HepG2 (cell line): ENCODE data around the gene KLC3. TPM values are rescaled to one million over a fixed set of nuclear protein-coding genes. Genes with fewer than 3 reads are reported as not detected.
A peak's percentile ranks its signal among the peaks of the same experiment; 100 is the strongest.

ENCODE experiments used
- ATAC-seq: fragments of 200-7000 bp; cut with Tn5 transposase; 3 replicates; pipeline ENCODE4 v1.9.1; 2020; ENCODE audit warnings: mild to moderate bottlenecking, moderate library complexity
- BruUV-seq: library from RNA; stranded (reverse); fragments of 400-500 nt; replicated peaks from 2 replicates; lab custom pipeline; 2021; lab: Mats Ljungman, UMichigan
- CTCF ChIA-PET: fragments of 300-600 bp; formaldehyde crosslinking; extraction: SDS; loops from one replicate; lab custom pipeline; 2021; ENCODE audit warnings: low total read pairs, inconsistent platforms, low intra/inter-chr PET ratio; lab: Yijun Ruan, JAX
- POLR2A ChIA-PET: fragments of 350-600 bp; sonication (Branson Sonifier 250); formaldehyde crosslinking; loops from one replicate; lab custom pipeline; 2020; ENCODE audit warnings: antibody characterized with exemption, inconsistent platforms; lab: Yijun Ruan, JAX
- DNase-seq: peaks from one replicate; pipeline ENCODE4 v3.0.0-alpha.2; 2015; ENCODE audit warnings: low spot score
- FAIRE-seq: peaks from 3 replicates; lab custom pipeline; 2011; peaks lifted over from hg19 to GRCh38; lab: Jason Lieb, UNC
- H2AFZ ChIP-seq: one replicate; pipeline ENCODE4 v1.6.1; 2011; ENCODE audit warnings: low read length, inconsistent platforms
- H3K27ac ChIP-seq: fragments of 300-600 bp; 3 replicates; pipeline ENCODE4 v1.8.0; 2011; ENCODE audit warnings: mixed run types, mild to moderate bottlenecking, mixed read lengths, low read length, inconsistent platforms; ENCODE audit not compliant: insufficient read depth; ENCODE audit errors: extremely low read length
- H3K27me3 ChIP-seq, 2 experiments: fragments of 200-600 bp in 1 of 2; 2 replicates in 1 of 2; 3 replicates in 1 of 2; pipeline versions ENCODE4 v1.6.0 to v1.8.0; 2011; ENCODE audit warnings: low read length in 2 of 2, mild to moderate bottlenecking in 2 of 2, moderate library complexity in 2 of 2, inconsistent platforms in 1 of 2; ENCODE audit not compliant: insufficient read depth in 2 of 2, control insufficient read depth in 1 of 2
- H3K36me3 ChIP-seq, 2 experiments: fragments of 200-600 bp in 1 of 2; replicated peaks in 1 of 2; 2 replicates in 1 of 2; 3 replicates in 1 of 2; pipeline versions ENCODE4 v1.5.1 to v1.8.0; 2011; ENCODE audit warnings: low read length in 2 of 2, inconsistent platforms in 1 of 2; ENCODE audit not compliant: insufficient read depth in 2 of 2, control insufficient read depth in 1 of 2
- H3K4me1 ChIP-seq: 2 replicates; pipeline ENCODE4 v1.5.1; 2012; ENCODE audit warnings: low read length, inconsistent platforms; ENCODE audit not compliant: insufficient read depth
- H3K4me2 ChIP-seq: 2 replicates; pipeline ENCODE4 v1.6.0; 2011; ENCODE audit warnings: low read depth, low read length, inconsistent platforms
- H3K4me3 ChIP-seq, 3 experiments: fragments of 200-600 bp in 1 of 3; sonication (generic), shearing (Covaris generic) in 1 of 3; replicated peaks in 1 of 3; 2 replicates each; pipeline ENCODE4 v1.5.1; 2011 to 2016; ENCODE audit warnings: low read length in 3 of 3, inconsistent platforms in 2 of 3, low read depth in 2 of 3, mild to moderate bottlenecking in 2 of 3, control low read depth in 1 of 3, mixed read lengths in 1 of 3; ENCODE audit not compliant: insufficient read depth in 1 of 3
- H3K79me2 ChIP-seq: one replicate; pipeline ENCODE4 v1.6.1; 2011; ENCODE audit warnings: low read length, inconsistent platforms; ENCODE audit not compliant: insufficient read depth
- H3K9ac ChIP-seq: 2 replicates; pipeline ENCODE4 v1.6.0; 2011; ENCODE audit warnings: mild to moderate bottlenecking, low read depth, low read length, inconsistent platforms; ENCODE audit not compliant: insufficient read depth
- H3K9me3 ChIP-seq: 2 replicates; pipeline ENCODE4 v1.5.1; 2012; ENCODE audit warnings: mild to moderate bottlenecking, low read length
- H4K20me1 ChIP-seq: 2 replicates; pipeline ENCODE4 v1.6.0; 2011; ENCODE audit warnings: inconsistent platforms, mild to moderate bottlenecking, low read length, moderate library complexity; ENCODE audit not compliant: insufficient read depth
- KDM3A ChIP-seq: IDR thresholded peaks from 2 replicates; pipeline ENCODE4 v1.6.1; 2018; ENCODE audit warnings: low read depth, missing compliant biosample characterization
- PHF5A ChIP-seq: IDR thresholded peaks from one replicate; pipeline ENCODE4 v1.6.1; 2018; ENCODE audit warnings: low read depth, missing genetic modification reagents; ENCODE audit not compliant: unreplicated experiment
- TMF1 ChIP-seq: sonication (generic); formaldehyde crosslinking; IDR thresholded peaks from 2 replicates; pipeline ENCODE4 v1.8.1; 2022; ENCODE audit warnings: low read depth, missing genetic modification reagents
- ZFP36 ChIP-seq: fragments of 150-350 bp; IDR thresholded peaks from 2 replicates; pipeline ENCODE4 v1.6.1; 2018; ENCODE audit warnings: borderline replicate concordance, low read length, low read depth; ENCODE audit not compliant: partially characterized antibody
- ZNF343 ChIP-seq: sonication (generic); formaldehyde crosslinking; IDR thresholded peaks from 2 replicates; pipeline ENCODE4 v1.4.0; 2020; ENCODE audit warnings: mild to moderate bottlenecking, missing genetic modification reagents
- WGBS: methylation state at CpG from one replicate; pipeline ENCODE4 v1.1.6; 2017; ENCODE audit warnings: low lambda C conversion rate; 5-methylcytosine and 5-hydroxymethylcytosine counted together
- in situ Hi-C: cut with HindIII; loops from 2 replicates; pipeline ENCODE4 v1.10.0; 2017; ENCODE audit warnings: low pct_unique_long_range_greater_than_20kb; ENCODE audit not compliant: extremely low pct_ligation_motif_present
- intact Hi-C: fragments of 100-400 bp; cut with micrococcal nuclease; formaldehyde crosslinking; loops from one replicate; pipeline ENCODE4 v1.10.0; 2022; ENCODE audit not compliant: unreplicated experiment
- polyA plus RNA-seq, 8 experiments: library from polyadenylated mRNA; depleted of rRNA in 3 of 8; stranded (reverse) in 7 of 8; unstranded in 1 of 8; fragments of >200 nt; fragmentation: Illumina TruSeq in 4 of 8; extraction: Trizol in 4 of 8; gene quantifications; 2 replicates each; pipeline versions ENCODE4 v1.2.1 to v1.2.3, GENCODE V29; 2011 to 2016; ENCODE audit warnings: low read depth in 4 of 8, missing spikeins in 1 of 8, mixed read lengths in 1 of 8; ENCODE audit not compliant: insufficient read depth in 1 of 8
- total RNA-seq, 5 experiments: library from RNA; depleted of rRNA; stranded (reverse); fragments of >200 nt; fragmentation: Illumina TruSeq; extraction: Trizol; gene quantifications; 2 replicates each; pipeline ENCODE4 v1.2.3, GENCODE V29; 2016; ENCODE audit warnings: low read depth in 1 of 5
- TF ChIP-seq, protein P1 (sequence below): sonication (generic); formaldehyde crosslinking; IDR thresholded peaks from 2 replicates; pipeline ENCODE4 v1.4.0; 2020; ENCODE audit warnings: missing genetic modification reagents
- TF ChIP-seq, protein P2 (sequence below): sonication (generic); formaldehyde crosslinking; IDR thresholded peaks from 2 replicates; pipeline ENCODE4 v1.4.0; 2020; ENCODE audit warnings: missing genetic modification reagents
- TF ChIP-seq, protein P3 (sequence below), 2 experiments: sonication (generic) in 1 of 2; formaldehyde crosslinking in 1 of 2; IDR thresholded peaks; 2 replicates each; pipeline versions ENCODE4 v1.4.0 to v1.6.1; 2018 to 2020; ENCODE audit warnings: missing genetic modification reagents in 2 of 2, borderline replicate concordance in 1 of 2, low read depth in 1 of 2, mild to moderate bottlenecking in 1 of 2, missing biosample characterization in 1 of 2
- TF ChIP-seq, protein P4 (sequence below): sonication (generic); formaldehyde crosslinking; IDR thresholded peaks from 2 replicates; pipeline ENCODE4 v1.5.0; 2020; ENCODE audit warnings: missing genetic modification reagents
- TF ChIP-seq, protein P5 (sequence below): sonication (generic); formaldehyde crosslinking; IDR thresholded peaks from 2 replicates; pipeline ENCODE4 v1.5.0; 2020; ENCODE audit warnings: missing genetic modification reagents, mild to moderate bottlenecking, borderline replicate concordance

Gene KLC3
- total and polyA plus RNA-seq, 2 of the 13 experiments (the other 11 are each of a cell fraction or from before 2014, with no cell fraction given): 0.13 TPM; not detected in 1

DNA sequence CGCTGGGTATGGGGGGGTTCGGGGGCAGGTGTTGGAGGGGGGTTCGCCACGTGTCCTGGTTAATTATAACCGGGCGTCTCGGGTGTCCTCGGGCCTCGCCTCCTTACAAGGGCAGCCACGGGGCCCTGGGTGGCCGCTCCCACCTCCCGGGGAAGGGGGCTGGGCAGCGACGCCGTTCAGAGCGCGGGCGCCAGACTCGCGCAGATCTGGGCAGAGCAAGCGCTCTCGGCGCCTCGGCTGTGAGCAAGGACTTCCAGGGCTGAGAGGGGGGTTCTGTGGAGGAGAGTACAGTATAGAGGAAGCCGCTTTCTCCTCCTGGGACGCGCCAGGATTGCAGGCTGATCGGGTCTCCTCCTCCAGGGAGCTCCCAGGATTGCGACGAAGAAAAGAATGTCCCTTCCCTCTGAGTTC is 16.9 kb upstream of the KLC3 start:
- no peak for ATAC-seq
- H3K4me2 ChIP-seq: peak overlapping the region; percentile 27; the same call in 1 of the 2 replicates
- H2AFZ ChIP-seq: no peak overlapping the region
- intact Hi-C loops: no loop called here
- FAIRE-seq: no peak
- ChIA-PET POLR2A (no interaction called here), CTCF (no interaction called here)
- BruUV-seq: no TSS peak
- peaks cover 1 to 41% of the 10 kb centered on the region in 2 experiments; a peak in 3 of 5 replicates for H3K27me3 ChIP-seq
- DNase-seq: no peak
- no peaks in the 10 kb centered on the region for H3K79me2 ChIP-seq
- 14% methylated on average over 7 of the region's 30 CpGs for WGBS
- H3K27ac ChIP-seq: no peak overlapping the region
- no peaks in the 10 kb centered on the region for H3K9me3 ChIP-seq
- H3K36me3 ChIP-seq: no peaks in the 10 kb centered on the region
- no peaks in the 10 kb centered on the region for H4K20me1 ChIP-seq
- peaks cover 44% of the 10 kb centered on the region for H3K4me1 ChIP-seq
- H3K4me3 ChIP-seq: no peak overlapping the region; a peak in 1 of 6 replicates
- TF ChIP-seq ZFP36: peak; percentile 60
- TF ChIP-seq KDM3A (CRISPR knock-in tag): no peak
- TF ChIP-seq, protein P1, sequence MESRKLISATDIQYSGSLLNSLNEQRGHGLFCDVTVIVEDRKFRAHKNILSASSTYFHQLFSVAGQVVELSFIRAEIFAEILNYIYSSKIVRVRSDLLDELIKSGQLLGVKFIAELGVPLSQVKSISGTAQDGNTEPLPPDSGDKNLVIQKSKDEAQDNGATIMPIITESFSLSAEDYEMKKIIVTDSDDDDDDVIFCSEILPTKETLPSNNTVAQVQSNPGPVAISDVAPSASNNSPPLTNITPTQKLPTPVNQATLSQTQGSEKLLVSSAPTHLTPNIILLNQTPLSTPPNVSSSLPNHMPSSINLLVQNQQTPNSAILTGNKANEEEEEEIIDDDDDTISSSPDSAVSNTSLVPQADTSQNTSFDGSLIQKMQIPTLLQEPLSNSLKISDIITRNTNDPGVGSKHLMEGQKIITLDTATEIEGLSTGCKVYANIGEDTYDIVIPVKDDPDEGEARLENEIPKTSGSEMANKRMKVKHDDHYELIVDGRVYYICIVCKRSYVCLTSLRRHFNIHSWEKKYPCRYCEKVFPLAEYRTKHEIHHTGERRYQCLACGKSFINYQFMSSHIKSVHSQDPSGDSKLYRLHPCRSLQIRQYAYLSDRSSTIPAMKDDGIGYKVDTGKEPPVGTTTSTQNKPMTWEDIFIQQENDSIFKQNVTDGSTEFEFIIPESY (CRISPR knock-in tag): 0 out of 2 replicates have a peak, but pooled peaks have one; percentile 42
- TF ChIP-seq, all 625 proteins: peak for 2
- H3K9ac ChIP-seq: no peak overlapping the region
- in situ Hi-C loops: no loop called here

DNA sequence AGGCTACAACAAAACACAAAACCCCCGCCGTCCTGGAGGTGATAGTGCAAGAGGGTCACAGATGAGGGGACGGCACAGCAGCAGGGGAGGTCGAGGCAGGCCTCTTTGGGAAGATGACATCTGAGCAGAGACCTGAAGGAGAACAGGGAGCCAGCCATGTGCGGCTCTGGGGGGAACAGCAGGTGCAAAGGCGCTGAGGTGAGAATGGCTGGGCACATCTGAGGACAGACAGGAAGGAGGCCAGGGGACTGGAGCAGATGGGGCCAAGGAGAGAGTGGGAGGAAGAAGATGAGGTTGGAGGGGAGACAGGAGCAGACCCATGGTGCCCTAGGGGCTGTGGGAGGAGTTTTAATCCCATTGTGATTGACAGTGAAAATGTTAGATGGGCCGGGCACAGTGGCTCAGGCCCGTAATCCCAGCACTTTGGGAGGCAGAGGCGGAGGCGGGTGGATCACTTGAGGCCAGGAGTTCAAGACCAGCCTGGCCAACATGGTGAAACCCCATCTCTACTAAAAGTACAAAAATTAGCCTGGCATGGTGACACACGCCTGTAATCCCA is 16.1 kb upstream of the KLC3 start:
- FAIRE-seq: no peak
- intact Hi-C loops (no loop called here), in situ Hi-C loops (no loop called here)
- no peak overlapping the region for H3K4me3 ChIP-seq
- POLR2A ChIA-PET: no interaction called here
- CTCF ChIA-PET: no interaction called here
- ATAC-seq: no peak
- no peak overlapping the region for H3K9ac ChIP-seq
- no peak overlapping the region for H2AFZ ChIP-seq
- H3K4me2 ChIP-seq: no peak overlapping the region
- H3K27ac ChIP-seq: no peak overlapping the region
- H3K27me3 ChIP-seq: peaks cover 1 to 37% of the 10 kb centered on the region in 2 experiments; a peak in 3 of 5 replicates
- 57% methylated on average over 11 of the region's 11 CpGs for WGBS
- H4K20me1 ChIP-seq: no peaks in the 10 kb centered on the region
- DNase-seq: no peak
- H3K4me1 ChIP-seq: peaks cover 44% of the 10 kb centered on the region
- H3K79me2 ChIP-seq: no peaks in the 10 kb centered on the region
- no peaks in the 10 kb centered on the region for H3K36me3 ChIP-seq
- H3K9me3 ChIP-seq: no peaks in the 10 kb centered on the region
- no TSS peak for BruUV-seq
- TF ChIP-seq, protein P2, sequence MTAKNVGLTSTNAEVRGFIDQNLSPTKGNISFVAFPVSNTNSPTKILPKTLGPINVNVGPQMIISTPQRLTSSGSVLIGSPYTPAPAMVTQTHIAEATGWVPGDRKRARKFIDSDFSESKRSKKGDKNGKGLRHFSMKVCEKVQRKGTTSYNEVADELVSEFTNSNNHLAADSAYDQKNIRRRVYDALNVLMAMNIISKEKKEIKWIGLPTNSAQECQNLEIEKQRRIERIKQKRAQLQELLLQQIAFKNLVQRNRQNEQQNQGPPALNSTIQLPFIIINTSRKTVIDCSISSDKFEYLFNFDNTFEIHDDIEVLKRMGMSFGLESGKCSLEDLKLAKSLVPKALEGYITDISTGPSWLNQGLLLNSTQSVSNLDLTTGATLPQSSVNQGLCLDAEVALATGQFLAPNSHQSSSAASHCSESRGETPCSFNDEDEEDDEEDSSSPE (CRISPR knock-in tag): no peak
- TF ChIP-seq, protein P3, sequence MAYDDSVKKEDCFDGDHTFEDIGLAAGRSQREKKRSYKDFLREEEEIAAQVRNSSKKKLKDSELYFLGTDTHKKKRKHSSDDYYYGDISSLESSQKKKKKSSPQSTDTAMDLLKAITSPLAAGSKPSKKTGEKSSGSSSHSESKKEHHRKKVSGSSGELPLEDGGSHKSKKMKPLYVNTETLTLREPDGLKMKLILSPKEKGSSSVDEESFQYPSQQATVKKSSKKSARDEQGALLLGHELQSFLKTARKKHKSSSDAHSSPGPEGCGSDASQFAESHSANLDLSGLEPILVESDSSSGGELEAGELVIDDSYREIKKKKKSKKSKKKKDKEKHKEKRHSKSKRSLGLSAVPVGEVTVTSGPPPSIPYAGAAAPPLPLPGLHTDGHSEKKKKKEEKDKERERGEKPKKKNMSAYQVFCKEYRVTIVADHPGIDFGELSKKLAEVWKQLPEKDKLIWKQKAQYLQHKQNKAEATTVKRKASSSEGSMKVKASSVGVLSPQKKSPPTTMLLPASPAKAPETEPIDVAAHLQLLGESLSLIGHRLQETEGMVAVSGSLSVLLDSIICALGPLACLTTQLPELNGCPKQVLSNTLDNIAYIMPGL (CRISPR knock-in tag; IDR thresholded peaks at IDR 0.05; ENCODE audit: borderline replicate concordance in 1 of 2, low read depth in 1 of 2): no peak
- TF ChIP-seq PHF5A (CRISPR knock-in tag): no peak
- TF ChIP-seq TMF1 (CRISPR knock-in tag): no peak
- no peak for TF ChIP-seq ZNF343 (CRISPR knock-in tag)
- TF ChIP-seq, protein P4, sequence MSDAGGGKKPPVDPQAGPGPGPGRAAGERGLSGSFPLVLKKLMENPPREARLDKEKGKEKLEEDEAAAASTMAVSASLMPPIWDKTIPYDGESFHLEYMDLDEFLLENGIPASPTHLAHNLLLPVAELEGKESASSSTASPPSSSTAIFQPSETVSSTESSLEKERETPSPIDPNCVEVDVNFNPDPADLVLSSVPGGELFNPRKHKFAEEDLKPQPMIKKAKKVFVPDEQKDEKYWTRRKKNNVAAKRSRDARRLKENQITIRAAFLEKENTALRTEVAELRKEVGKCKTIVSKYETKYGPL (CRISPR knock-in tag): no peak
- TF ChIP-seq, protein P5, sequence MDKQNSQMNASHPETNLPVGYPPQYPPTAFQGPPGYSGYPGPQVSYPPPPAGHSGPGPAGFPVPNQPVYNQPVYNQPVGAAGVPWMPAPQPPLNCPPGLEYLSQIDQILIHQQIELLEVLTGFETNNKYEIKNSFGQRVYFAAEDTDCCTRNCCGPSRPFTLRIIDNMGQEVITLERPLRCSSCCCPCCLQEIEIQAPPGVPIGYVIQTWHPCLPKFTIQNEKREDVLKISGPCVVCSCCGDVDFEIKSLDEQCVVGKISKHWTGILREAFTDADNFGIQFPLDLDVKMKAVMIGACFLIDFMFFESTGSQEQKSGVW (CRISPR knock-in tag): no peak
